WERI-Rb-1 (cell line): Measurements from ENCODE around the gene ZNF407.

Source experiments
- DNase-seq: peaks from one replicate; pipeline ENCODE4 v3.0.0-alpha.2; 2020
- H3K27ac ChIP-seq: fragments of 250-450 bp; sonication (Bioruptor Pico); 2 replicates; pipeline ENCODE4 v1.5.1; 2020; ENCODE audit warnings: mild to moderate bottlenecking, moderate library complexity
- H3K27me3 ChIP-seq: fragments of 250-450 bp; sonication (Bioruptor Pico); 2 replicates; pipeline ENCODE4 v1.5.1; 2021; ENCODE audit warnings: mild to moderate bottlenecking, low read depth, moderate library complexity; ENCODE audit not compliant: insufficient read depth, severe bottlenecking
- H3K36me3 ChIP-seq: fragments of 250-450 bp; sonication (Bioruptor Pico); 2 replicates; pipeline ENCODE4 v1.5.1; 2020; ENCODE audit warnings: mild to moderate bottlenecking, moderate library complexity
- H3K4me3 ChIP-seq: 2 replicates; pipeline ENCODE4 v1.5.1; 2011; ENCODE audit warnings: low read depth, mild to moderate bottlenecking, control low read depth, low read length
- H3K9me3 ChIP-seq: fragments of 250-450 bp; sonication (Bioruptor Pico); 2 replicates; pipeline ENCODE4 v1.5.1; 2021; ENCODE audit warnings: mild to moderate bottlenecking, moderate library complexity; ENCODE audit not compliant: severe bottlenecking
- CTCF ChIP-seq: IDR thresholded peaks from 2 replicates; pipeline ENCODE4 v1.5.1; 2011; ENCODE audit warnings: low read depth, mild to moderate bottlenecking, control low read depth, inconsistent platforms, low read length

ZNF407 gene

GRCh38 chr18:74773171-74773624 is 175.5 kb downstream of the ZNF407 start:
- no peak for DNase-seq
- Histone ChIP-seq H3K36me3 (no peaks in the 10 kb centered on the region), H3K4me3 (no peak overlapping the region), H3K9me3 (no peaks in the 10 kb centered on the region), H3K27me3 (no peaks in the 10 kb centered on the region), H3K27ac (no peak overlapping the region)
- no peak for TF ChIP-seq CTCF

GRCh38 chr18:74774486-74774885 is 176.8 kb downstream of the ZNF407 start:
- Histone ChIP-seq H3K4me3 (no peak overlapping the region), H3K27ac (no peak overlapping the region), H3K27me3 (no peaks in the 10 kb centered on the region), H3K9me3 (no peaks in the 10 kb centered on the region), H3K36me3 (no peaks in the 10 kb centered on the region)
- TF ChIP-seq CTCF: no peak
- no peak for DNase-seq

DNA sequence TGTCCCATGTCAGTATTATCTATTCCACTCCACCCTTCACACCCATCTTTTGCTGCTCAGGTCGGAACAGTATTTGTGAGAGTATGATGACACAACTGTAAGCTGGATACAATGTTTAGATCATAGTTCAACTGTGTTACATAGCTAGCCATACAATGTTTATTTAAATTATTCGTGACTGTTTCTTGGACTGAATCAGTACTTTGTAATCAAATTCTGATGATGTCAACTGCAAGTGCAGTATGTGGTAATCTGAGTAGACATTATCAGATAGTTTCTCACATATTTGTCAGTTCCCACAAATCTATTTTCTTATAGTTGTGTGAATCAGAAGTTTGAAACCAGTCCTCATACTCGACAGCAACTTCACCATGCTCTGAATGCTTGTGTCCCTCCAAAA is 177.6 kb downstream of the ZNF407 start:
- Histone ChIP-seq H3K9me3 (no peaks in the 10 kb centered on the region), H3K27ac (no peak overlapping the region), H3K36me3 (no peaks in the 10 kb centered on the region), H3K27me3 (no peaks in the 10 kb centered on the region), H3K4me3 (no peak overlapping the region)
- DNase-seq: no peak
- no peak for TF ChIP-seq CTCF

DNA sequence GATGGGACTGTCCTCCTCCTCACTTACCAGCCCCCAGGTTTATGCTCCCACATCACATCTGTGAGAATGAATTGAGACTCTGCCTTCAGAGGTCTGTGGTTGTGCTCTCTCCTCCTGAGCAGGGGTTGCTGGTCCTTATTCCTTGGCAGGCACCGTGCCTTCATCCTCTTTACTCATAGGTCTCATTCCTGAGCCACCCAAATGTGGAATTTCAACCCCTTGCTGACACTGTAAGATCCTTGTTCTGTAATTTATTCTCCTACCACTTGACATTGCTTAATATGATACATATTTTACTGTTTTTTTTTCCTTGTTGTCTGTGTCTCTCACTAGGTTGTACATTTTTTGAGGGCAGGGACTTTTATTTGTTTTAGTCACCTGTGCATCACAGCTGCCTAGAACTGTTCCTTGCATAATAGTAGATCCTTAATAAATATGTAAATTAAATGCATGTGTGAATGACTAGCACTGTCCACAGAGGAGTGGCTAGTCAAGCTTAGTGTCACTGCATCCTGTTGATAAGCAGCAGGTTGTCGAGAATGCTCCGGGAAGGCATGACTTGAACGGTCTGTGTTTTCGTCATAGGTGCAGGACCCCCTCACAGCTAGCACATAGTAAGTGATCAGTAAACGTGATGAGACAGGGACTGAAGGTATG is 180.6 kb downstream of the ZNF407 start:
- TF ChIP-seq CTCF: no peak
- no peaks in the 10 kb centered on the region for H3K36me3 ChIP-seq

GRCh38 chr18:74784752-74785151 is 187.1 kb downstream of the ZNF407 start:
- DNase-seq: no peak
- TF ChIP-seq CTCF: no peak

More for the DNA sequence above, 180.6 kb downstream of the ZNF407 start:
- no peaks in the 10 kb centered on the region for H3K27me3 ChIP-seq
- no peak for DNase-seq
- no peak overlapping the region for H3K4me3 ChIP-seq
- H3K9me3 ChIP-seq: no peaks in the 10 kb centered on the region
- no peak overlapping the region for H3K27ac ChIP-seq

DNA sequence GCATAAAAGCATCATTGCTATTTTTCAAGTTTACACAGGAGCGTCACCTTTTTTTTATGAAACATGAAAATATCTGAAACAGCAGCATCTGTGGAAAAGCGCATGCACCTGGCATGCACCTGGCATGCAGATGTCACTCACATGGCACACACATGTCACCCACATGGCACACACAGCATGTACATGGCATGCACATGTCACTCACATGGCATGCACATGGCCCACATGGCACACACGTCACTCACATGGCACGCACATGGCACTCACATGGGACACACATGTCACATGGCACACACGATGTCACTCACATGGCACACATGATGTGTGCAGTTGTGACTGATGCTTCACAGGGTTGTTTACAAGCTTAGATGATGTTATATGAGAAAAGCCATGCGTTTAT is 188.0 kb downstream of the ZNF407 start:
- Histone ChIP-seq H3K36me3 (no peaks in the 10 kb centered on the region), H3K27ac (no peak overlapping the region), H3K27me3 (no peaks in the 10 kb centered on the region), H3K9me3 (no peaks in the 10 kb centered on the region), H3K4me3 (no peak overlapping the region)
- no peak for DNase-seq
- no peak for TF ChIP-seq CTCF

More at GRCh38 chr18:74784752-74785151, 187.1 kb downstream of the ZNF407 start:
- Histone ChIP-seq H3K27me3 (no peaks in the 10 kb centered on the region), H3K36me3 (no peaks in the 10 kb centered on the region), H3K4me3 (no peak overlapping the region), H3K9me3 (no peaks in the 10 kb centered on the region), H3K27ac (no peak overlapping the region)
